PC-3 (cell line): ENCODE results near the gene TCEA2. TPM values are rescaled to one million over a fixed set of nuclear protein-coding genes. Genes with fewer than 3 reads are reported as not detected.

ENCODE experiments used
- ATAC-seq: fragments of 200-7000 bp; cut with Tn5 transposase; 2 replicates; pipeline ENCODE4 v1.9.1; 2020; ENCODE audit warnings: mild to moderate bottlenecking, moderate library complexity
- BruUV-seq: library from RNA; stranded (reverse); fragments of 400-500 nt; replicated peaks from 2 replicates; lab custom pipeline; 2021; lab: Mats Ljungman, UMichigan
- CTCF ChIA-PET: fragments of 300-600 bp; sonication (Branson Sonifier 250); formaldehyde crosslinking; loops from one replicate; lab custom pipeline; 2022; ENCODE audit warnings: antibody characterized with exemption; lab: Charles Lee
- POLR2A ChIA-PET: fragments of 300-600 bp; sonication (Branson Sonifier 250); formaldehyde crosslinking; loops from one replicate; lab custom pipeline; 2022; ENCODE audit warnings: antibody characterized with exemption; ENCODE audit not compliant: unreplicated experiment; lab: Charles Lee
- DNase-seq: peaks from one replicate; pipeline ENCODE4 v3.0.0-alpha.2; 2015
- H2AFZ ChIP-seq: fragments of 300-600 bp; sonication (generic); 2 replicates; pipeline ENCODE4 v1.6.0; 2016; ENCODE audit warnings: antibody characterized with exemption, low read length
- H3F3A ChIP-seq: fragments of 300-600 bp; sonication (generic); one replicate; pipeline ENCODE4 v1.6.0; 2017; ENCODE audit warnings: antibody characterized with exemption, low read length, control low read depth, mild to moderate bottlenecking; ENCODE audit not compliant: unreplicated experiment
- H3K27ac ChIP-seq: fragments of 300-600 bp; sonication (generic); 2 replicates; pipeline ENCODE4 v1.5.1; 2016; ENCODE audit warnings: mild to moderate bottlenecking, low read length
- H3K27me3 ChIP-seq: fragments of 300-600 bp; sonication (generic); 2 replicates; pipeline ENCODE4 v1.6.1; 2016; ENCODE audit warnings: low read length, mixed read lengths
- H3K36me3 ChIP-seq: fragments of 300-600 bp; sonication (generic); 2 replicates; pipeline ENCODE4 v1.6.1; 2016; ENCODE audit warnings: low read depth, mixed run types, low read length, mixed read lengths
- H3K4me1 ChIP-seq: fragments of 300-600 bp; sonication (generic); 2 replicates; pipeline ENCODE4 v1.5.1; 2016; ENCODE audit warnings: low read length; ENCODE audit not compliant: insufficient read depth
- H3K4me2 ChIP-seq: fragments of 300-600 bp; sonication (generic); 2 replicates; pipeline ENCODE4 v1.6.0; 2016; ENCODE audit warnings: low read length
- H3K4me3 ChIP-seq: fragments of 300-600 bp; sonication (generic); 2 replicates; pipeline ENCODE4 v1.5.1; 2016; ENCODE audit warnings: mild to moderate bottlenecking, low read length, mixed read lengths
- H3K79me2 ChIP-seq: fragments of 300-600 bp; sonication (generic); 2 replicates; pipeline ENCODE4 v1.6.1; 2017; ENCODE audit warnings: low read length, mixed read lengths
- H3K9ac ChIP-seq: fragments of 300-600 bp; sonication (generic); 2 replicates; pipeline ENCODE4 v1.6.0; 2016; ENCODE audit warnings: mild to moderate bottlenecking, low read length
- H3K9me2 ChIP-seq: fragments of 300-600 bp; sonication (generic); replicated peaks from 2 replicates; pipeline ENCODE4 v1.6.1; 2016; ENCODE audit warnings: mixed run types, low read length, mixed read lengths
- H3K9me3 ChIP-seq: fragments of 300-600 bp; sonication (generic); 2 replicates; pipeline ENCODE4 v1.6.1; 2016; ENCODE audit warnings: low read length, mixed read lengths
- H4K20me1 ChIP-seq: fragments of 300-600 bp; sonication (generic); 2 replicates; pipeline ENCODE4 v1.6.1; 2016; ENCODE audit warnings: low read length, mixed read lengths
- CTCF ChIP-seq: fragments of 300-600 bp; sonication (generic); conservative IDR thresholded peaks from 2 replicates; pipeline ENCODE4 v1.5.1; 2017; ENCODE audit warnings: antibody characterized with exemption, low read depth, mild to moderate bottlenecking, low read length
- EZH2 ChIP-seq: fragments of 300-600 bp; sonication (generic); IDR thresholded peaks from one replicate; pipeline ENCODE4 v1.6.1; 2017; ENCODE audit warnings: antibody characterized with exemption, mild to moderate bottlenecking, low read length; ENCODE audit not compliant: unreplicated experiment
- EZH2phosphoT487 ChIP-seq: fragments of 300-600 bp; sonication (generic); IDR thresholded peaks from 2 replicates; pipeline ENCODE4 v1.6.1; 2018; ENCODE audit warnings: mild to moderate bottlenecking, antibody characterized with exemption, low read length, borderline replicate concordance
- intact Hi-C: fragments of 100-400 bp; cut with micrococcal nuclease; formaldehyde crosslinking; loops from 2 replicates; pipeline ENCODE4 v1.9.0; 2023
- total RNA-seq: library from RNA; depleted of rRNA; stranded (reverse); fragments of >200 nt; gene quantifications from 2 replicates; pipeline ENCODE4 v1.2.3, GENCODE V29; 2014

Gene TCEA2
- total RNA-seq, 1 experiment from 2014 or later: 19.1 TPM

GRCh38 chr20:64052987-64053840, 9.8 kb upstream of the TCEA2 start:
- Histone ChIP-seq H3K27ac (no peak overlapping the region), H2AFZ (no peak overlapping the region), H3K4me3 (no peak overlapping the region), H3K9me2 (no peaks in the 10 kb centered on the region), H3K9ac (no peak overlapping the region), H3K79me2 (no peaks in the 10 kb centered on the region), H3K9me3 (no peaks in the 10 kb centered on the region), H3K4me2 (no peak overlapping the region), H4K20me1 (no peaks in the 10 kb centered on the region), H3K36me3 (no peaks in the 10 kb centered on the region), H3F3A (no peaks in the 10 kb centered on the region), H3K27me3 (no peaks in the 10 kb centered on the region), H3K4me1 (peaks cover 7% of the 10 kb centered on the region)
- CTCF ChIA-PET: interaction anchor here (0.5 kb wide), 1 partner anchor 9 kb away, joined by 3 read pairs; no protein-coding TSS in a partner anchor
- DNase-seq (no peak), ATAC-seq (no peak)
- no TSS peak for BruUV-seq
- intact Hi-C loops: no loop called here
- TF ChIP-seq CTCF: no peak
- no peak for TF ChIP-seq EZH2
- no peak for TF ChIP-seq EZH2phosphoT487
- POLR2A ChIA-PET: no interaction called here

- peak; percentile 14; the same call in 1 of the 2 replicates for ATAC-seq
- no TSS peak for BruUV-seq
Observed at GRCh38 chr20:64053841-64054661, 8.9 kb upstream of the TCEA2 start.

More at GRCh38 chr20:64053841-64054661, 8.9 kb upstream of the TCEA2 start:
- no peak overlapping the region for H3K27ac ChIP-seq
- H3K79me2 ChIP-seq: no peaks in the 10 kb centered on the region
- H2AFZ ChIP-seq: no peak overlapping the region
- ChIA-PET POLR2A (no interaction called here), CTCF (interaction anchor here (0.5 to 1.2 kb wide), 3 partner anchors 10 to 33 kb away, joined by 3 to 5 read pairs (median 3); no protein-coding TSS in a partner anchor)
- peak; percentile 37 for DNase-seq
- H3K4me1 ChIP-seq: peaks cover 13% of the 10 kb centered on the region
- no peaks in the 10 kb centered on the region for H3F3A ChIP-seq
- H3K9ac ChIP-seq: no peak overlapping the region
- H3K27me3 ChIP-seq: no peaks in the 10 kb centered on the region
- no peaks in the 10 kb centered on the region for H3K9me2 ChIP-seq
- no peak overlapping the region for H3K4me2 ChIP-seq
- no peak overlapping the region for H3K4me3 ChIP-seq
- no peaks in the 10 kb centered on the region for H3K36me3 ChIP-seq
- H3K9me3 ChIP-seq: no peaks in the 10 kb centered on the region
- TF ChIP-seq EZH2phosphoT487: no peak
- TF ChIP-seq CTCF: peak; percentile 53
- TF ChIP-seq EZH2: no peak
- intact Hi-C loops: no loop called here
- no peaks in the 10 kb centered on the region for H4K20me1 ChIP-seq
